HG03108 (cell line): ENCODE data around the gene HK2.

Source experiments
- ATAC-seq: cut with Tn5 transposase; IDR thresholded peaks from one replicate; pipeline ENCODE4 v1.9.1; 2021; ENCODE audit warnings: moderate library complexity; ENCODE audit not compliant: unreplicated experiment

Gene HK2

GRCh38 chr2:74856599-74856998, 22.7 kb downstream of the HK2 start:
- no peak for ATAC-seq

- ATAC-seq = no peak
These were observed 23.3 kb downstream of the HK2 start for GRCh38 chr2:74857215-74857614.

- ATAC-seq = no peak
These were observed 23.8 kb downstream of the HK2 start for GRCh38 chr2:74857725-74858124.

- no peak for ATAC-seq
These were observed 24.4 kb downstream of the HK2 start for GRCh38 chr2:74858281-74858680.

- ATAC-seq = no peak
These were observed 26.2 kb downstream of the HK2 start for GRCh38 chr2:74860079-74860478.

GRCh38 chr2:74860521-74860920, 26.6 kb downstream of the HK2 start:
- no peak for ATAC-seq

- ATAC-seq = no peak
These were observed 27.6 kb downstream of the HK2 start for GRCh38 chr2:74861531-74861930.

GRCh38 chr2:74862020-74862964, 28.4 kb downstream of the HK2 start:
- no peak for ATAC-seq

GRCh38 chr2:74863802-74864248, 29.9 kb downstream of the HK2 start:
- ATAC-seq = no peak

- ATAC-seq = no peak
These were observed 31.1 kb downstream of the HK2 start for GRCh38 chr2:74864728-74865722.

GRCh38 chr2:74865770-74866674, 32.1 kb downstream of the HK2 start:
- ATAC-seq = no peak

GRCh38 chr2:74867841-74868658, 34.1 kb downstream of the HK2 start:
- ATAC-seq = no peak

GRCh38 chr2:74869517-74869916, 35.6 kb downstream of the HK2 start:
- ATAC-seq = no peak

GRCh38 chr2:74870951-74871350, 37.0 kb downstream of the HK2 start:
- ATAC-seq = no peak

GRCh38 chr2:74871414-74871813, 37.5 kb downstream of the HK2 start:
- ATAC-seq = no peak

GRCh38 chr2:74872389-74872836, 38.5 kb downstream of the HK2 start:
- ATAC-seq = no peak

GRCh38 chr2:74873012-74873665, 39.2 kb downstream of the HK2 start:
- no peak for ATAC-seq

GRCh38 chr2:74873678-74874640, 40.0 kb downstream of the HK2 start:
- ATAC-seq = no peak
